A673 (cell line): ENCODE measurements around the gene NOTCH2NLA. TPM values are rescaled to one million over a fixed set of nuclear protein-coding genes. Genes with fewer than 3 reads are reported as not detected.
"Not testable (repeated sequence)": the region's sequence is repeated elsewhere in the genome, so short reads cannot be mapped to it uniquely, and the experiment has no call there.

ENCODE experiments used
- BruUV-seq: library from RNA; stranded (reverse); fragments of 400-500 nt; replicated peaks from 2 replicates; lab custom pipeline; 2021; lab: Mats Ljungman, UMichigan
- CTCF ChIA-PET: fragments of 300-600 bp; sonication (Branson Sonifier 250); formaldehyde crosslinking; loops from one replicate; lab custom pipeline; 2022; ENCODE audit warnings: antibody characterized with exemption; lab: Charles Lee
- POLR2A ChIA-PET: fragments of 300-600 bp; sonication (Branson Sonifier 250); formaldehyde crosslinking; loops from one replicate; lab custom pipeline; 2022; ENCODE audit warnings: antibody characterized with exemption; ENCODE audit not compliant: low non-redundant PET; lab: Charles Lee
- DNase-seq: peaks from one replicate; pipeline ENCODE4 v3.0.0-alpha.2; 2015; ENCODE audit warnings: low spot score
- H3K27ac ChIP-seq: fragments of 200-600 bp; sonication (generic); 2 replicates; pipeline ENCODE4 v1.5.1; 2016; ENCODE audit warnings: mixed run types, low read depth, mild to moderate bottlenecking, mixed read lengths, antibody characterized with exemption, low read length; ENCODE audit not compliant: poor library complexity, severe bottlenecking
- H3K27me3 ChIP-seq: fragments of 200-600 bp; sonication (generic); replicated peaks from 2 replicates; pipeline ENCODE4 v1.6.1; 2017; ENCODE audit warnings: mixed run types, low read depth, mild to moderate bottlenecking, mixed read lengths, antibody characterized with exemption, low read length; ENCODE audit not compliant: insufficient read depth, poor library complexity
- H3K36me3 ChIP-seq: fragments of 200-600 bp; sonication (generic); 2 replicates; pipeline ENCODE4 v1.6.1; 2016; ENCODE audit warnings: mixed run types, mild to moderate bottlenecking, mixed read lengths, antibody characterized with exemption, low read length; ENCODE audit not compliant: insufficient read depth, poor library complexity, severe bottlenecking
- H3K4me1 ChIP-seq: fragments of 200-600 bp; sonication (generic); 2 replicates; pipeline ENCODE4 v1.6.1; 2017; ENCODE audit warnings: mixed run types, mild to moderate bottlenecking, mixed read lengths, antibody characterized with exemption, low read length; ENCODE audit not compliant: insufficient read depth, poor library complexity, severe bottlenecking
- H3K4me3 ChIP-seq: fragments of 200-600 bp; sonication (generic); 2 replicates; pipeline ENCODE4 v1.5.1; 2016; ENCODE audit warnings: low read depth, mixed run types, mild to moderate bottlenecking, mixed read lengths, low read length; ENCODE audit not compliant: poor library complexity, severe bottlenecking
- H3K9me3 ChIP-seq: fragments of 200-600 bp; sonication (generic); 2 replicates; pipeline ENCODE4 v1.6.1; 2016; ENCODE audit warnings: mixed run types, low read depth, mild to moderate bottlenecking, mixed read lengths, antibody characterized with exemption, low read length; ENCODE audit not compliant: poor library complexity, severe bottlenecking
- intact Hi-C: fragments of 100-400 bp; cut with micrococcal nuclease; formaldehyde crosslinking; loops from one replicate; pipeline ENCODE4 v1.10.0; 2022; ENCODE audit not compliant: unreplicated experiment
- total RNA-seq: library from RNA; stranded (reverse); gene quantifications from 2 replicates; pipeline ENCODE4 v1.2.3, GENCODE V29; 2021

NOTCH2NLA gene
- total RNA-seq, 1 experiment from 2014 or later = 35.2 TPM

- POLR2A ChIA-PET, H3K9me3 ChIP-seq, H3K4me1 ChIP-seq, H3K4me3 ChIP-seq, BruUV-seq, H3K27me3 ChIP-seq, intact Hi-C loops, H3K27ac ChIP-seq, H3K36me3 ChIP-seq, DNase-seq, CTCF ChIA-PET: not testable (repeated sequence)
These were observed 41.3 kb upstream of the NOTCH2NLA start for GRCh38 chr1:146270129-146270528.

GRCh38 chr1:146266179-146266748 lies 37.4 kb upstream of the NOTCH2NLA start:
- H3K4me3 ChIP-seq, intact Hi-C loops, H3K36me3 ChIP-seq, CTCF ChIA-PET, H3K27me3 ChIP-seq, H3K27ac ChIP-seq, H3K9me3 ChIP-seq, POLR2A ChIA-PET, DNase-seq, H3K4me1 ChIP-seq, BruUV-seq: not testable (repeated sequence)

GRCh38 chr1:146264761-146265160 lies 35.9 kb upstream of the NOTCH2NLA start:
- H3K9me3 ChIP-seq, H3K4me3 ChIP-seq, H3K27me3 ChIP-seq, POLR2A ChIA-PET, BruUV-seq, H3K27ac ChIP-seq, intact Hi-C loops, H3K4me1 ChIP-seq, H3K36me3 ChIP-seq, CTCF ChIA-PET, DNase-seq: not testable (repeated sequence)

- intact Hi-C loops, CTCF ChIA-PET, H3K27ac ChIP-seq, DNase-seq, H3K27me3 ChIP-seq, H3K36me3 ChIP-seq, H3K9me3 ChIP-seq, BruUV-seq, H3K4me1 ChIP-seq, POLR2A ChIA-PET, H3K4me3 ChIP-seq: not testable (repeated sequence)
These were observed 31.3 kb upstream of the NOTCH2NLA start for GRCh38 chr1:146260006-146260730.

- H3K27ac ChIP-seq, H3K4me1 ChIP-seq, H3K27me3 ChIP-seq, H3K36me3 ChIP-seq, DNase-seq, intact Hi-C loops, POLR2A ChIA-PET, H3K4me3 ChIP-seq, H3K9me3 ChIP-seq, CTCF ChIA-PET, BruUV-seq: not testable (repeated sequence)
These were observed 29.3 kb upstream of the NOTCH2NLA start for GRCh38 chr1:146257992-146258552.

GRCh38 chr1:146254569-146255197 lies 25.9 kb upstream of the NOTCH2NLA start:
- H3K4me3 ChIP-seq, H3K27me3 ChIP-seq, CTCF ChIA-PET, intact Hi-C loops, H3K27ac ChIP-seq, POLR2A ChIA-PET, H3K36me3 ChIP-seq, BruUV-seq, H3K9me3 ChIP-seq, H3K4me1 ChIP-seq, DNase-seq: not testable (repeated sequence)

- POLR2A ChIA-PET, intact Hi-C loops, CTCF ChIA-PET: not testable (repeated sequence)
These were observed 24.5 kb upstream of the NOTCH2NLA start for GRCh38 chr1:146253249-146253855.

More at GRCh38 chr1:146253249-146253855, 24.5 kb upstream of the NOTCH2NLA start:
- not testable (repeated sequence) for H3K27me3 ChIP-seq, H3K4me1 ChIP-seq, H3K4me3 ChIP-seq, H3K36me3 ChIP-seq, H3K27ac ChIP-seq, BruUV-seq, H3K9me3 ChIP-seq, DNase-seq
